Liver (tissue), 9 donors: Measurements from ENCODE around the gene MVB12B. TPM values are rescaled to one million over a fixed set of nuclear protein-coding genes. Genes with fewer than 3 reads are reported as not detected.

Source experiments
- DNase-seq: peaks from one replicate; pipeline ENCODE4 v3.0.0-alpha.2; 2017; ENCODE audit warnings: low spot score
- H3K27ac ChIP-seq, 2 donors: one replicate each; pipeline ENCODE4 v1.7.0; 2013; ENCODE audit warnings: inconsistent platforms in 2 of 2, low read length in 2 of 2, control low read depth in 1 of 2, low read depth in 1 of 2, mild to moderate bottlenecking in 1 of 2
- H3K27me3 ChIP-seq, 4 donors: one replicate each; pipeline versions ENCODE4 v1.6.1 to v1.7.0; 2013; ENCODE audit warnings: low read length in 3 of 4, inconsistent platforms in 1 of 4, mild to moderate bottlenecking in 1 of 4, moderate library complexity in 1 of 4; ENCODE audit not compliant: control insufficient read depth in 4 of 4, insufficient read depth in 4 of 4
- H3K36me3 ChIP-seq, 4 donors: one replicate each; pipeline versions ENCODE4 v1.6.1 to v1.7.0; 2013; ENCODE audit warnings: low read length in 3 of 4, mild to moderate bottlenecking in 3 of 4, low read depth in 1 of 4, moderate library complexity in 1 of 4; ENCODE audit not compliant: control insufficient read depth in 4 of 4, insufficient read depth in 3 of 4
- H3K4me1 ChIP-seq, 4 donors: one replicate each; pipeline versions ENCODE4 v1.6.1 to v1.7.0; 2013; ENCODE audit warnings: low read length in 3 of 4, mild to moderate bottlenecking in 3 of 4, moderate library complexity in 1 of 4; ENCODE audit not compliant: control insufficient read depth in 4 of 4, insufficient read depth in 4 of 4
- H3K4me3 ChIP-seq, 3 donors: one replicate each; pipeline versions ENCODE4 v1.6.1 to v1.7.0; 2013; ENCODE audit warnings: low read length in 3 of 3, control low read depth in 1 of 3, low read depth in 1 of 3, mild to moderate bottlenecking in 1 of 3
- H3K9ac ChIP-seq, 2 donors: one replicate each; pipeline ENCODE4 v1.7.0; 2013; ENCODE audit warnings: low read length in 2 of 2, mild to moderate bottlenecking in 2 of 2, moderate library complexity in 2 of 2, control low read depth in 1 of 2, low read depth in 1 of 2
- H3K9me3 ChIP-seq, 4 donors: one replicate each; pipeline versions ENCODE4 v1.6.1 to v1.7.0; 2013; ENCODE audit warnings: low read length in 3 of 4; ENCODE audit not compliant: control insufficient read depth in 4 of 4
- ATF3 ChIP-seq: IDR thresholded peaks from 2 replicates; pipeline ENCODE4 v1.6.1; 2016; ENCODE audit warnings: antibody characterized with exemption
- CTCF ChIP-seq: fragments of 150-350 bp; IDR thresholded peaks from 2 replicates; pipeline ENCODE4 v1.5.1; 2017; ENCODE audit warnings: improper control_type of control experiment, low read depth, low read length; ENCODE audit not compliant: missing input control
- EGR1 ChIP-seq, 2 donors: IDR thresholded peaks; 2 replicates each; pipeline ENCODE4 v1.6.1; 2016 to 2018; ENCODE audit warnings: antibody characterized with exemption in 2 of 2, low read depth in 2 of 2
- FOXA1 ChIP-seq: IDR thresholded peaks from 2 replicates; pipeline ENCODE4 v1.6.1; 2016; ENCODE audit warnings: antibody characterized with exemption
- FOXA2 ChIP-seq: IDR thresholded peaks from 2 replicates; pipeline ENCODE4 v1.6.1; 2016; ENCODE audit warnings: antibody characterized with exemption
- GABPA ChIP-seq, 2 donors: IDR thresholded peaks in 1 of 2; conservative IDR thresholded peaks in 1 of 2; 2 replicates each; pipeline ENCODE4 v1.6.1; 2016; ENCODE audit warnings: antibody characterized with exemption in 2 of 2, mild to moderate bottlenecking in 1 of 2, moderate library complexity in 1 of 2
- HNF4A ChIP-seq, 2 donors: conservative IDR thresholded peaks; 2 replicates each; pipeline ENCODE4 v1.6.1; 2016; ENCODE audit warnings: antibody characterized with exemption in 2 of 2, mild to moderate bottlenecking in 2 of 2
- HNF4G ChIP-seq: IDR thresholded peaks from 2 replicates; pipeline ENCODE4 v1.6.1; 2016; ENCODE audit warnings: antibody characterized with exemption
- JUND ChIP-seq, 2 donors: IDR thresholded peaks; 2 replicates each; pipeline ENCODE4 v1.6.1; 2016; ENCODE audit warnings: antibody characterized with exemption in 2 of 2
- NR2F2 ChIP-seq: IDR thresholded peaks from 2 replicates; pipeline ENCODE4 v1.6.1; 2016; ENCODE audit warnings: antibody characterized with exemption
- RAD21 ChIP-seq, 2 donors: IDR thresholded peaks; 2 replicates each; pipeline ENCODE4 v1.6.1; 2016; ENCODE audit warnings: antibody characterized with exemption in 2 of 2, mild to moderate bottlenecking in 2 of 2
- RXRA ChIP-seq, 2 donors: IDR thresholded peaks; 2 replicates each; pipeline ENCODE4 v1.6.1; 2017 to 2018; ENCODE audit warnings: antibody characterized with exemption in 2 of 2, mild to moderate bottlenecking in 1 of 2
- SP1 ChIP-seq: IDR thresholded peaks from 2 replicates; pipeline ENCODE4 v1.6.1; 2018; ENCODE audit warnings: antibody characterized with exemption, mild to moderate bottlenecking
- TAF1 ChIP-seq: conservative IDR thresholded peaks from 2 replicates; pipeline ENCODE4 v1.6.1; 2016; ENCODE audit warnings: antibody characterized with exemption, mild to moderate bottlenecking
- YY1 ChIP-seq: IDR thresholded peaks from 2 replicates; pipeline ENCODE4 v1.6.1; 2016; ENCODE audit warnings: antibody characterized with exemption, mild to moderate bottlenecking
- WGBS: extraction: QIAGEN DNeasy Blood & Tissue Kit; methylation state at CpG from one replicate; pipeline ENCODE4 v1.1.7; 2013; 5-methylcytosine and 5-hydroxymethylcytosine counted together
- polyA plus RNA-seq, 2 donors: library from polyadenylated mRNA; stranded (reverse) in 1 of 2; unstranded in 1 of 2; fragments of 200-250 nt in 1 of 2; fragments of >200 nt in 1 of 2; fragmentation: Nextera tagmentation in 1 of 2; extraction: Ambion mirVana in 1 of 2; gene quantifications; one replicate each; pipeline versions ENCODE4 v1.2.1 to v1.2.3, GENCODE V29; 2013 to 2015
- total RNA-seq, 2 donors: library from RNA; depleted of rRNA; stranded (reverse); fragments of >200 nt; gene quantifications; one replicate each; pipeline ENCODE4 v1.2.3, GENCODE V29; 2014
- TF ChIP-seq, protein P1 (sequence below): IDR thresholded peaks from 2 replicates; pipeline ENCODE4 v1.6.1; 2016; ENCODE audit warnings: antibody characterized with exemption
- TF ChIP-seq, protein P2 (sequence below): IDR thresholded peaks from 2 replicates; pipeline ENCODE4 v1.6.1; 2016; ENCODE audit warnings: antibody characterized with exemption, mild to moderate bottlenecking
- TF ChIP-seq, protein P3 (sequence below): IDR thresholded peaks from 2 replicates; pipeline ENCODE4 v1.6.1; 2016; ENCODE audit warnings: antibody characterized with exemption
- donor health status: healthy.
- donor health status: healthy.
- donor health status: healthy.
- donor health status: healthy.
- donor health status: healthy.

The MVB12B gene
- total and polyA plus RNA-seq, 4 donors = 5.3 to 12.4 (median 8.4) TPM

DNA sequence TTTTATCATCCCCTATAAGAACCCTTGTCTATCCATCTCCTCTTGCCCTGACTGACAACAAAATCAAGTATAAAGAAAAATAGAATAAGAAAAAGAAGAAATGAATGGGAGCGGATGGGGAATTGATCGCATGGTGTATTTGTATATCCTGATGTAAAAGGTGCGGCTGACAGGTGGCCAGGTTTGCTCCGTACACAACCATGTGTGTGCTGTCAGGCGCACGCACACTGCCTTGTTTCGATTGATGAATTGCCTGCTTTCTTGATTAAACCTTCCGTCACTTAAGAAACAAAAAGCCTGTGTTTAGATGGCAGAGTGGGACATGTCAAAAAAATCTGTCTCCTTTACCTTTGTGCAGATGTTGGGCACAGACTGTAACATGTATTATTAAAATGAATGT is 102.6 kb downstream of the MVB12B start:
- 97% methylated on average over 8 of the region's 8 CpGs for WGBS
- Histone ChIP-seq H3K4me3 (no peak overlapping the region), H3K9me3 (no peaks in the 10 kb centered on the region), H3K36me3 (peaks cover 3 to 17% (median 10%) of the 10 kb centered on the region in 4 donors), H3K27ac (no peak overlapping the region), H3K9ac (no peak overlapping the region), H3K27me3 (no peaks in the 10 kb centered on the region), H3K4me1 (no peaks in the 10 kb centered on the region)
- TF ChIP-seq YY1 = no peak
- no peak for TF ChIP-seq SP1
- TF ChIP-seq, protein P1, sequence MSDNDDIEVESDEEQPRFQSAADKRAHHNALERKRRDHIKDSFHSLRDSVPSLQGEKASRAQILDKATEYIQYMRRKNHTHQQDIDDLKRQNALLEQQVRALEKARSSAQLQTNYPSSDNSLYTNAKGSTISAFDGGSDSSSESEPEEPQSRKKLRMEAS = no peak
- no peak for TF ChIP-seq TAF1
- TF ChIP-seq, protein P2, sequence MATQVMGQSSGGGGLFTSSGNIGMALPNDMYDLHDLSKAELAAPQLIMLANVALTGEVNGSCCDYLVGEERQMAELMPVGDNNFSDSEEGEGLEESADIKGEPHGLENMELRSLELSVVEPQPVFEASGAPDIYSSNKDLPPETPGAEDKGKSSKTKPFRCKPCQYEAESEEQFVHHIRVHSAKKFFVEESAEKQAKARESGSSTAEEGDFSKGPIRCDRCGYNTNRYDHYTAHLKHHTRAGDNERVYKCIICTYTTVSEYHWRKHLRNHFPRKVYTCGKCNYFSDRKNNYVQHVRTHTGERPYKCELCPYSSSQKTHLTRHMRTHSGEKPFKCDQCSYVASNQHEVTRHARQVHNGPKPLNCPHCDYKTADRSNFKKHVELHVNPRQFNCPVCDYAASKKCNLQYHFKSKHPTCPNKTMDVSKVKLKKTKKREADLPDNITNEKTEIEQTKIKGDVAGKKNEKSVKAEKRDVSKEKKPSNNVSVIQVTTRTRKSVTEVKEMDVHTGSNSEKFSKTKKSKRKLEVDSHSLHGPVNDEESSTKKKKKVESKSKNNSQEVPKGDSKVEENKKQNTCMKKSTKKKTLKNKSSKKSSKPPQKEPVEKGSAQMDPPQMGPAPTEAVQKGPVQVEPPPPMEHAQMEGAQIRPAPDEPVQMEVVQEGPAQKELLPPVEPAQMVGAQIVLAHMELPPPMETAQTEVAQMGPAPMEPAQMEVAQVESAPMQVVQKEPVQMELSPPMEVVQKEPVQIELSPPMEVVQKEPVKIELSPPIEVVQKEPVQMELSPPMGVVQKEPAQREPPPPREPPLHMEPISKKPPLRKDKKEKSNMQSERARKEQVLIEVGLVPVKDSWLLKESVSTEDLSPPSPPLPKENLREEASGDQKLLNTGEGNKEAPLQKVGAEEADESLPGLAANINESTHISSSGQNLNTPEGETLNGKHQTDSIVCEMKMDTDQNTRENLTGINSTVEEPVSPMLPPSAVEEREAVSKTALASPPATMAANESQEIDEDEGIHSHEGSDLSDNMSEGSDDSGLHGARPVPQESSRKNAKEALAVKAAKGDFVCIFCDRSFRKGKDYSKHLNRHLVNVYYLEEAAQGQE = no peak
- TF ChIP-seq GABPA (IDR thresholded peaks at IDR 0.05 in 1 of 2, conservative IDR thresholded peaks at IDR 0.05 in 1 of 2) = no peak
- TF ChIP-seq RXRA (IDR thresholded peaks at IDR 0.05) = no peak
- TF ChIP-seq HNF4G = no peak
- no peak for TF ChIP-seq CTCF
- no peak for TF ChIP-seq FOXA2
- TF ChIP-seq JUND (IDR thresholded peaks at IDR 0.05) = no peak
- TF ChIP-seq, protein P3, sequence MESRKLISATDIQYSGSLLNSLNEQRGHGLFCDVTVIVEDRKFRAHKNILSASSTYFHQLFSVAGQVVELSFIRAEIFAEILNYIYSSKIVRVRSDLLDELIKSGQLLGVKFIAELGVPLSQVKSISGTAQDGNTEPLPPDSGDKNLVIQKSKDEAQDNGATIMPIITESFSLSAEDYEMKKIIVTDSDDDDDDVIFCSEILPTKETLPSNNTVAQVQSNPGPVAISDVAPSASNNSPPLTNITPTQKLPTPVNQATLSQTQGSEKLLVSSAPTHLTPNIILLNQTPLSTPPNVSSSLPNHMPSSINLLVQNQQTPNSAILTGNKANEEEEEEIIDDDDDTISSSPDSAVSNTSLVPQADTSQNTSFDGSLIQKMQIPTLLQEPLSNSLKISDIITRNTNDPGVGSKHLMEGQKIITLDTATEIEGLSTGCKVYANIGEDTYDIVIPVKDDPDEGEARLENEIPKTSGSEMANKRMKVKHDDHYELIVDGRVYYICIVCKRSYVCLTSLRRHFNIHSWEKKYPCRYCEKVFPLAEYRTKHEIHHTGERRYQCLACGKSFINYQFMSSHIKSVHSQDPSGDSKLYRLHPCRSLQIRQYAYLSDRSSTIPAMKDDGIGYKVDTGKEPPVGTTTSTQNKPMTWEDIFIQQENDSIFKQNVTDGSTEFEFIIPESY = no peak
- TF ChIP-seq RAD21 (IDR thresholded peaks at IDR 0.05) = no peak
- no peak for TF ChIP-seq HNF4A (conservative IDR thresholded peaks at IDR 0.05)
- TF ChIP-seq FOXA1 = no peak
- no peak for TF ChIP-seq EGR1 (IDR thresholded peaks at IDR 0.05; ENCODE audit: low read depth in 2 of 2)
- TF ChIP-seq NR2F2 = no peak
- DNase-seq = no peak

GRCh38 chr9:126430124-126430523 is 103.5 kb downstream of the MVB12B start:
- no peak overlapping the region for H3K9ac ChIP-seq
- WGBS = 94% methylated on average over 6 of the region's 6 CpGs
- H3K9me3 ChIP-seq = no peaks in the 10 kb centered on the region
- no peak for DNase-seq
- H3K27me3 ChIP-seq = no peaks in the 10 kb centered on the region
- no peak overlapping the region for H3K27ac ChIP-seq
- peaks cover 0 to 15% (median 8%) of the 10 kb centered on the region in 4 donors for H3K36me3 ChIP-seq
- H3K4me3 ChIP-seq = no peak overlapping the region
- no peaks in the 10 kb centered on the region for H3K4me1 ChIP-seq
- no peak for TF ChIP-seq FOXA2
- TF ChIP-seq, protein P3 = no peak
- TF ChIP-seq, protein P1 = no peak
- no peak for TF ChIP-seq SP1
- no peak for TF ChIP-seq HNF4A (conservative IDR thresholded peaks at IDR 0.05)
- no peak for TF ChIP-seq RAD21 (IDR thresholded peaks at IDR 0.05)
- TF ChIP-seq CTCF = no peak
- TF ChIP-seq TAF1 = no peak
- TF ChIP-seq ATF3 = no peak
